Common myeloid progenitor, CD34-positive (primary cell): ENCODE measurements around the gene KRTDAP.

Source experiments
- CTCF ChIA-PET: fragments of 350-600 bp; sonication (Branson Sonifier 250); formaldehyde crosslinking; loops from one replicate; lab custom pipeline; 2021; ENCODE audit warnings: antibody characterized with exemption; lab: Charles Lee
- POLR2A ChIA-PET: fragments of 350-600 bp; sonication (Branson Sonifier 250); formaldehyde crosslinking; loops from one replicate; lab custom pipeline; 2021; ENCODE audit warnings: antibody characterized with exemption; lab: Charles Lee
- DNase-seq, 3 donors: peaks; one replicate each; pipeline versions ENCODE4 v3.0.0 to v3.0.0-alpha.2; 2013
- H3K27ac ChIP-seq, 2 experiments: 1 replicate in 1 of 2; 2 replicates in 1 of 2; pipeline ENCODE4 v1.7.0; 2013; ENCODE audit warnings: inconsistent platforms in 2 of 2, low read length in 2 of 2, mild to moderate bottlenecking in 2 of 2, low read depth in 1 of 2, moderate library complexity in 1 of 2; ENCODE audit not compliant: severe bottlenecking in 2 of 2, insufficient read depth in 1 of 2, poor library complexity in 1 of 2
- H3K27me3 ChIP-seq, 5 experiments: replicated peaks in 2 of 5; 1 replicate in 3 of 5; 2 replicates in 2 of 5; pipeline versions ENCODE4 v1.6.1 to v1.7.0; 2013; ENCODE audit warnings: low read length in 4 of 5, mild to moderate bottlenecking in 2 of 5, moderate library complexity in 2 of 5, inconsistent platforms in 1 of 5; ENCODE audit not compliant: insufficient read depth in 5 of 5, control insufficient read depth in 4 of 5
- H3K36me3 ChIP-seq, 4 experiments: 1 replicate in 2 of 4; 2 replicates in 2 of 4; pipeline versions ENCODE4 v1.6.1 to v1.7.0; 2013; ENCODE audit warnings: low read length in 3 of 4, control low read depth in 1 of 4, mild to moderate bottlenecking in 1 of 4; ENCODE audit not compliant: control insufficient read depth in 4 of 4, insufficient read depth in 4 of 4
- H3K4me1 ChIP-seq, 4 experiments: 1 replicate in 3 of 4; 2 replicates in 1 of 4; pipeline versions ENCODE4 v1.6.1 to v1.7.1; 2013; ENCODE audit warnings: low read length in 3 of 4, mild to moderate bottlenecking in 3 of 4, control low read depth in 1 of 4, inconsistent platforms in 1 of 4, moderate library complexity in 1 of 4; ENCODE audit not compliant: control insufficient read depth in 4 of 4, insufficient read depth in 4 of 4; ENCODE audit errors: control extremely low read depth in 1 of 4
- H3K4me3 ChIP-seq, 7 experiments: 1 replicate in 4 of 7; 2 replicates in 3 of 7; pipeline versions ENCODE4 v1.5.1 to v1.7.0; 2013; ENCODE audit warnings: mild to moderate bottlenecking in 7 of 7, low read length in 6 of 7, moderate library complexity in 6 of 7, inconsistent platforms in 2 of 7, low read depth in 2 of 7, control low read depth in 1 of 7; ENCODE audit not compliant: insufficient read depth in 4 of 7, control insufficient read depth in 1 of 7; ENCODE audit errors: extremely low read depth in 1 of 7
- H3K9me3 ChIP-seq, 5 experiments: 1 replicate in 4 of 5; 2 replicates in 1 of 5; pipeline versions ENCODE4 v1.6.1 to v1.7.1; 2013; ENCODE audit warnings: low read length in 4 of 5, mild to moderate bottlenecking in 2 of 5, inconsistent platforms in 1 of 5, low read depth in 1 of 5, moderate library complexity in 1 of 5; ENCODE audit not compliant: control insufficient read depth in 4 of 5, insufficient read depth in 2 of 5; ENCODE audit errors: control extremely low read depth in 1 of 5
- WGBS: methylation state at CpG from one replicate; pipeline ENCODE4 v1.1.5; 2013; ENCODE audit not compliant: insufficient coverage; 5-methylcytosine and 5-hydroxymethylcytosine counted together

The KRTDAP gene

GRCh38 chr19:35531291-35531690 lies 41.0 kb upstream of the KRTDAP start:
- WGBS, result 85% methylated on average over 6 of the region's 6 CpGs
- Histone ChIP-seq H3K27me3 (peaks cover 0 to 6% (median 0%) of the 10 kb centered on the region in 5 experiments), H3K27ac (no peak overlapping the region), H3K9me3 (no peaks in the 10 kb centered on the region), H3K36me3 (no peaks in the 10 kb centered on the region), H3K4me1 (peaks cover 0 to 40% (median 33%) of the 10 kb centered on the region in 4 experiments), H3K4me3 (no peak overlapping the region)
- ChIA-PET POLR2A (no interaction called here), CTCF (interaction anchor here (1.5 kb wide), 1 partner anchor 21 kb away, joined by 4 read pairs; no protein-coding TSS in a partner anchor)
- no peak for DNase-seq

GRCh38 chr19:35529241-35530218 lies 39.3 kb upstream of the KRTDAP start:
- H3K4me1 ChIP-seq, result peaks cover 0 to 40% (median 33%) of the 10 kb centered on the region in 4 experiments
- H3K4me3 ChIP-seq, result peak overlapping the region in 2 of 7 experiments; percentile 26 to 38
- WGBS, result 44% methylated on average over 17 of the region's 19 CpGs
- ChIA-PET POLR2A (no interaction called here), CTCF (interaction anchor here (0.6 to 2.6 kb wide), 7 partner anchors 9 to 38 kb away, joined by 3 to 9 read pairs (median 3); no protein-coding TSS in a partner anchor)
- DNase-seq, result peak in 2 of 3 donors; percentile 72 to 84
- H3K27ac ChIP-seq, result no peak overlapping the region
- no peaks in the 10 kb centered on the region for H3K9me3 ChIP-seq
- peaks cover 0 to 6% (median 0%) of the 10 kb centered on the region in 5 experiments for H3K27me3 ChIP-seq
- no peaks in the 10 kb centered on the region for H3K36me3 ChIP-seq

GRCh38 chr19:35528218-35529038 lies 38.2 kb upstream of the KRTDAP start, which contains the start of gene SBSN:
TSS of gene SBSN (minus strand) at chr19:35528311. CDS start at chr19:35528281, 30 bp downstream.
- ChIA-PET CTCF (interaction anchor here (1.0 to 2.6 kb wide), 3 partner anchors 18 to 24 kb away, joined by 3 to 9 read pairs (median 6); no protein-coding TSS in a partner anchor), POLR2A (interaction anchor here (0.6 kb wide), 1 partner anchor 15 kb away, joined by 5 read pairs; the partner anchor contains the start of gene DMKN)
- no peak for DNase-seq
- Histone ChIP-seq H3K9me3 (no peaks in the 10 kb centered on the region), H3K36me3 (no peaks in the 10 kb centered on the region), H3K27me3 (peaks cover 0 to 6% (median 0%) of the 10 kb centered on the region in 5 experiments), H3K4me3 (peak within 1 kb of the TSS in 1 of 7 experiments; percentile 26), H3K4me1 (peaks cover 0 to 31% (median 24%) of the 10 kb centered on the region in 4 experiments), H3K27ac (no peak within 1 kb of the TSS)
- WGBS, result 97% methylated on average over 3 of the region's 11 CpGs

GRCh38 chr19:35525873-35526272 lies 35.6 kb upstream of the KRTDAP start:
- Histone ChIP-seq H3K27me3 (peaks cover 0 to 5% (median 0%) of the 10 kb centered on the region in 5 experiments), H3K27ac (no peak overlapping the region), H3K4me3 (no peak overlapping the region), H3K4me1 (peaks cover 0 to 25% (median 17%) of the 10 kb centered on the region in 4 experiments), H3K36me3 (no peaks in the 10 kb centered on the region), H3K9me3 (no peaks in the 10 kb centered on the region)
- DNase-seq, result no peak
- CTCF ChIA-PET, result interaction anchor here (0.8 to 1.0 kb wide), 3 partner anchors 14 to 23 kb away, joined by 3 to 4 read pairs (median 4); no protein-coding TSS in a partner anchor
- POLR2A ChIA-PET, result no interaction called here
- WGBS, result 96% methylated on average over 4 of the region's 4 CpGs

- POLR2A ChIA-PET, result no interaction called here
- 85% methylated on average over 10 of the region's 11 CpGs for WGBS
- CTCF ChIA-PET, result interaction anchor here (0.7 to 1.5 kb wide), 2 partner anchors 25 to 112 kb away, joined by 3 to 4 read pairs; no protein-coding TSS in a partner anchor
- Histone ChIP-seq H3K36me3 (no peaks in the 10 kb centered on the region), H3K27ac (no peak overlapping the region), H3K4me3 (no peak overlapping the region), H3K4me1 (peaks cover 0 to 17% (median 10%) of the 10 kb centered on the region in 4 experiments), H3K9me3 (no peaks in the 10 kb centered on the region), H3K27me3 (peaks cover 0 to 4% (median 0%) of the 10 kb centered on the region in 5 experiments)
- DNase-seq, result no peak
Measured at GRCh38 chr19:35524181-35524837, 34.0 kb upstream of the KRTDAP start.

GRCh38 chr19:35522745-35523327 lies 32.6 kb upstream of the KRTDAP start:
- Histone ChIP-seq H3K27me3 (peaks cover 0 to 3% (median 0%) of the 10 kb centered on the region in 5 experiments), H3K27ac (no peak overlapping the region), H3K9me3 (no peaks in the 10 kb centered on the region), H3K4me1 (peaks cover 0 to 2% (median under 1%) of the 10 kb centered on the region in 4 experiments), H3K36me3 (no peaks in the 10 kb centered on the region), H3K4me3 (no peak overlapping the region)
- no peak for DNase-seq
- WGBS, result 92% methylated on average over 8 of the region's 12 CpGs
- ChIA-PET CTCF (interaction anchor here (1.0 to 1.5 kb wide), 2 partner anchors 12 to 26 kb away, joined by 3 to 4 read pairs; no protein-coding TSS in a partner anchor), POLR2A (no interaction called here)
